Caco-2 (cell line): ENCODE results near the gene ADAMTSL2. TPM values are rescaled to one million over a fixed set of nuclear protein-coding genes. Genes with fewer than 3 reads are reported as not detected.

Source experiments
- BruUV-seq: library from RNA; stranded (reverse); fragments of 400-500 nt; replicated peaks from 2 replicates; lab custom pipeline; 2021; lab: Mats Ljungman, UMichigan
- CTCF ChIA-PET: fragments of 300-600 bp; sonication (Branson Sonifier 250); formaldehyde crosslinking; loops from one replicate; lab custom pipeline; 2022; ENCODE audit warnings: antibody characterized with exemption; lab: Charles Lee
- POLR2A ChIA-PET: fragments of 300-600 bp; sonication (Branson Sonifier 250); formaldehyde crosslinking; loops from one replicate; lab custom pipeline; 2022; ENCODE audit warnings: antibody characterized with exemption; lab: Charles Lee
- DNase-seq, 2 experiments: peaks; one replicate each; pipeline versions ENCODE4 v3.0.0 to v3.0.0-alpha.2; 2020 to 2022
- H3K27me3 ChIP-seq: replicated peaks from 2 replicates; pipeline ENCODE4 v1.6.0; 2011; ENCODE audit warnings: low read length; ENCODE audit not compliant: control insufficient read depth, insufficient read depth
- H3K36me3 ChIP-seq: 2 replicates; pipeline ENCODE4 v1.5.1; 2011; ENCODE audit warnings: low read length; ENCODE audit not compliant: control insufficient read depth, insufficient read depth
- H3K4me1 ChIP-seq: fragments of 250-450 bp; sonication (Bioruptor Pico); 2 replicates; pipeline ENCODE4 v1.5.1; 2020; ENCODE audit warnings: mild to moderate bottlenecking
- H3K4me3 ChIP-seq: 2 replicates; pipeline ENCODE4 v1.5.1; 2011; ENCODE audit warnings: low read depth, mild to moderate bottlenecking, control low read depth, low read length
- H3K9me3 ChIP-seq: fragments of 250-450 bp; sonication (Bioruptor Pico); 2 replicates; pipeline ENCODE4 v1.5.1; 2020; ENCODE audit warnings: mild to moderate bottlenecking, moderate library complexity
- H3K27ac Mint-ChIP-seq: one replicate; pipeline ENCODE4 v1.8.0; 2022; ENCODE audit warnings: mixed read lengths; ENCODE audit not compliant: unreplicated experiment
- H3K27me3 Mint-ChIP-seq: one replicate; pipeline ENCODE4 v1.8.0; 2022; ENCODE audit warnings: mixed read lengths; ENCODE audit not compliant: insufficient read depth, unreplicated experiment
- H3K36me3 Mint-ChIP-seq: one replicate; pipeline ENCODE4 v1.8.0; 2022; ENCODE audit warnings: mild to moderate bottlenecking, mixed read lengths; ENCODE audit not compliant: insufficient read depth, unreplicated experiment
- H3K4me1 Mint-ChIP-seq: one replicate; pipeline ENCODE4 v1.8.0; 2022; ENCODE audit warnings: low read depth, mixed read lengths; ENCODE audit not compliant: unreplicated experiment
- H3K4me3 Mint-ChIP-seq: one replicate; pipeline ENCODE4 v1.8.0; 2022; ENCODE audit warnings: mild to moderate bottlenecking, moderate library complexity, mixed read lengths; ENCODE audit not compliant: unreplicated experiment
- H3K9me3 Mint-ChIP-seq: one replicate; pipeline ENCODE4 v1.8.0; 2022; ENCODE audit warnings: mixed read lengths; ENCODE audit not compliant: unreplicated experiment
- intact Hi-C: fragments of 100-400 bp; cut with micrococcal nuclease; formaldehyde crosslinking; loops from one replicate; pipeline ENCODE4 v1.10.0; 2022; ENCODE audit not compliant: unreplicated experiment
- total RNA-seq: library from RNA; stranded (reverse); gene quantifications from 2 replicates; pipeline ENCODE4 v1.2.3, GENCODE V29; 2022
- TF ChIP-seq, protein P1 (sequence below), 2 experiments: fragments of 200-600 bp in 1 of 2; IDR thresholded peaks; 1 replicate in 1 of 2; 2 replicates in 1 of 2; pipeline versions ENCODE4 v1.5.1 to v1.8.0; 2011 to 2022; ENCODE audit warnings: antibody characterized with exemption in 1 of 2, control low read depth in 1 of 2, inconsistent platforms in 1 of 2, low read depth in 1 of 2, low read length in 1 of 2, mild to moderate bottlenecking in 1 of 2, moderate library complexity in 1 of 2; ENCODE audit not compliant: insufficient read depth in 1 of 2, severe bottlenecking in 1 of 2, unreplicated experiment in 1 of 2

ADAMTSL2 gene
- total RNA-seq, 1 experiment from 2014 or later: 0.68 TPM

DNA sequence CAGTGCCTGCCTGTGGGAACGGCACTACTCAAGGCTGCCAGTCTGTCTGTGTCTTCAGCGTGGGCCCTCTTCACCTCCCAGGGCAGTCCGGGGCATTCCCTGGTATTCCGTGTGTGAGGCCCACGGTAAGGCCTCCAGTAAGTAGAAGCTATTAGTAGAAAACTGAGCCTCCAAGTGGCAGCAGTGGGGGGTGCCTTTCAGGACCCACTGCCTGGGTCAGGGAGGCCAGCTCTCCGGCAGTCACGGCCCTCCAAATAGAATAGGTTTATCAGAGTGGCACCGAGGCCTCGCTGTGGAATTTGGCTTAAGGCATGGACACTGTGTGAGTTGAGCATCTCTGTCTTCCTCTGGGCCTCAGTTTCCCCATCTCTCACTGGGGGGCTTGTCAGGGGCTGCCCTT lies 23.1 kb downstream of the ADAMTSL2 start:
- Histone ChIP-seq H3K27me3 (no peaks in the 10 kb centered on the region), H3K4me1 (no peaks in the 10 kb centered on the region), H3K36me3 (no peaks in the 10 kb centered on the region), H3K4me3 (no peak overlapping the region), H3K9me3 (no peaks in the 10 kb centered on the region)
- intact Hi-C loops: no loop called here
- peak overlapping the region; percentile 21 for H3K27ac Mint-ChIP-seq
- no TSS peak for BruUV-seq
- TF ChIP-seq, protein P1, sequence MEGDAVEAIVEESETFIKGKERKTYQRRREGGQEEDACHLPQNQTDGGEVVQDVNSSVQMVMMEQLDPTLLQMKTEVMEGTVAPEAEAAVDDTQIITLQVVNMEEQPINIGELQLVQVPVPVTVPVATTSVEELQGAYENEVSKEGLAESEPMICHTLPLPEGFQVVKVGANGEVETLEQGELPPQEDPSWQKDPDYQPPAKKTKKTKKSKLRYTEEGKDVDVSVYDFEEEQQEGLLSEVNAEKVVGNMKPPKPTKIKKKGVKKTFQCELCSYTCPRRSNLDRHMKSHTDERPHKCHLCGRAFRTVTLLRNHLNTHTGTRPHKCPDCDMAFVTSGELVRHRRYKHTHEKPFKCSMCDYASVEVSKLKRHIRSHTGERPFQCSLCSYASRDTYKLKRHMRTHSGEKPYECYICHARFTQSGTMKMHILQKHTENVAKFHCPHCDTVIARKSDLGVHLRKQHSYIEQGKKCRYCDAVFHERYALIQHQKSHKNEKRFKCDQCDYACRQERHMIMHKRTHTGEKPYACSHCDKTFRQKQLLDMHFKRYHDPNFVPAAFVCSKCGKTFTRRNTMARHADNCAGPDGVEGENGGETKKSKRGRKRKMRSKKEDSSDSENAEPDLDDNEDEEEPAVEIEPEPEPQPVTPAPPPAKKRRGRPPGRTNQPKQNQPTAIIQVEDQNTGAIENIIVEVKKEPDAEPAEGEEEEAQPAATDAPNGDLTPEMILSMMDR (IDR thresholded peaks at IDR 0.05; ENCODE audit: insufficient read depth in 1 of 2, low read depth in 1 of 2, low read length in 1 of 2, severe bottlenecking in 1 of 2, unreplicated experiment in 1 of 2): no peak
- no peaks in the 10 kb centered on the region for H3K9me3 Mint-ChIP-seq
- POLR2A ChIA-PET: no interaction called here
- H3K27me3 Mint-ChIP-seq: no peaks in the 10 kb centered on the region
- no peak for DNase-seq
- no peak overlapping the region for H3K4me3 Mint-ChIP-seq
- no peaks in the 10 kb centered on the region for H3K36me3 Mint-ChIP-seq
- H3K4me1 Mint-ChIP-seq: peaks cover 12% of the 10 kb centered on the region
- CTCF ChIA-PET: no interaction called here

DNA sequence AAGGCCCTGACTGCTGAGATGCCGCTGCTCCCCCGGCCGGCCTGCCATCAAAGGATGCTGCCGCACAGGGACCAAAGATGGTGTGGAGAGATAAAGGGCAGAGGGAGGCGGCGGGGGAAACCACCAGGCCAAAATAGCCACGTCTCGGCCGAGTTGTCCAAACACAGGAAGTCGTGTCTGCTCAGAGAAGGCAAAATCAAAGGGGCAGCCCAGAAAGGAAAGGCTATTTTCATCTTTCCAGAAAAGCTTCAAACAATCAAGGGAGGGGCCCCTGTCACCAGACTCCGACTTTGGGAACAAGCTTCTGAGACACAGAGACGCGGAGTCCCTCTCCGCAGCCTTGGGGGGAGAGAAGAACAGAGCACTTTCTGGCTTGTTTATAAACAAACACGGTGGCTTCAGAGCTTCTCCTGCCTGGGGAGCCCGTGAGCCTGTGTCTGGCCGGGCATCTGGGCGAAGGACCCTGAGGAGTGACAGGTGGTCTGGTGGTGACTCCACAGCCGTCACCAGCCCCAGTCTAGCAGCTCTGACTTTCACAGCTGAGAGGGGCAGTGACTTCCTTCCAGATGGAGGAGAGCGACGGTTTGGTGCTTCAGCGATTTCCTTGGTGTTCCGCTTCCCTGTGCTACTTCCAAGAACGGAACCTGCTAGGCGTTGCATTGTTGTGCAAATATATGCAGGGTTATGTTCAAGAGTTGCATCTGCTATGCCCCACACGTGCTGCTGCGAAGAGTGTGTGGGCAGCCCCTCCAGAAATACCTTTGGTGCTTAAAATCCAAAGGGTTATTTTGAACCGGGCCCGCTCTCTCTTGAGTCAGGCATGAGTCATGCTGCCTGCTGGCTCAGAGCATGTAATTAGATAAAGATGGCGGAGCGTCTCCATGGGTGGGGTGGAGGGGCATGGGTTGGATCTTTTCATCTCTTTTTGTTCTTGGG lies 24.0 kb downstream of the ADAMTSL2 start:
- intact Hi-C loops: no loop called here
- ChIA-PET CTCF (no interaction called here), POLR2A (no interaction called here)
- Mint-ChIP-seq H3K36me3 (no peaks in the 10 kb centered on the region), H3K4me3 (no peak overlapping the region), H3K27me3 (peaks cover 2% of the 10 kb centered on the region), H3K27ac (peak overlapping the region; percentile 21), H3K9me3 (no peaks in the 10 kb centered on the region), H3K4me1 (peaks cover 15% of the 10 kb centered on the region)
- no peaks in the 10 kb centered on the region for H3K27me3 ChIP-seq
- H3K9me3 ChIP-seq: no peaks in the 10 kb centered on the region
- H3K36me3 ChIP-seq: no peaks in the 10 kb centered on the region
- TF ChIP-seq, protein P1 (IDR thresholded peaks at IDR 0.05; ENCODE audit: insufficient read depth in 1 of 2, low read depth in 1 of 2, low read length in 1 of 2, severe bottlenecking in 1 of 2, unreplicated experiment in 1 of 2): no peak
- H3K4me3 ChIP-seq: no peak overlapping the region
- DNase-seq: no peak
- no TSS peak for BruUV-seq
- peaks cover 5% of the 10 kb centered on the region; the same call in 1 of the 2 replicates for H3K4me1 ChIP-seq

DNA sequence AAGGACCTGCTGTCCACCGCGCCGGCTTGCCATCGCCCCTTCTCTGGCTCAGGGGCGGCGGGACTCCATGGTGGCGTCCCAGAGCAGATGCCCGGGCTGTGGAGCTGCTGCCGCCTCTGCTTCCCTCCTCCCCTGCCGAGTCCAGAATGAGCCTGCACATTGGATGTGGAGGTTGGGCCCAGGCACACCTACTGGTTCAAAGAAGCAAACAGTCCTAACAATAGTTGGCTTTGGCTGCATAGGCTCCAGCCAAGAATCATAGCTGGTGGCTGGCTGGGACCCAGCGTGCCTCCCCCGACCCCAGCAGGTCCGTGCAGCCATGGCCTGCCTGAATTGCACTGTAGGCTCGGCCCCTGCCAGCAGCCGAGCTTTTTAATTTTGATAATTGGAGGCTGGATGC lies 25.8 kb downstream of the ADAMTSL2 start:
- no peak for DNase-seq
- Histone ChIP-seq H3K4me1 (peaks cover 6% of the 10 kb centered on the region; the same call in 1 of the 2 replicates), H3K9me3 (no peaks in the 10 kb centered on the region), H3K4me3 (no peak overlapping the region), H3K27me3 (no peaks in the 10 kb centered on the region), H3K36me3 (no peaks in the 10 kb centered on the region)
- Mint-ChIP-seq H3K9me3 (no peaks in the 10 kb centered on the region), H3K4me1 (peaks cover 19% of the 10 kb centered on the region), H3K36me3 (no peaks in the 10 kb centered on the region), H3K27ac (no peak overlapping the region), H3K4me3 (no peak overlapping the region), H3K27me3 (peaks cover 5% of the 10 kb centered on the region)
- TF ChIP-seq, protein P1 (IDR thresholded peaks at IDR 0.05; ENCODE audit: insufficient read depth in 1 of 2, low read depth in 1 of 2, low read length in 1 of 2, severe bottlenecking in 1 of 2, unreplicated experiment in 1 of 2): no peak
- intact Hi-C loops: no loop called here
- POLR2A ChIA-PET: no interaction called here
- CTCF ChIA-PET: no interaction called here
- no TSS peak for BruUV-seq
